GM18520 (cell line): Measurements from ENCODE around the gene SPEM1.

ENCODE experiments used
- ATAC-seq: cut with Tn5 transposase; IDR thresholded peaks from one replicate; pipeline ENCODE4 v1.9.1; 2021; ENCODE audit not compliant: unreplicated experiment

The SPEM1 gene

GRCh38 chr17:7419819-7420610 lies at the start of gene SPEM1:
Gene SPEM1 (plus strand): TSS chr17:7420324. CDS start chr17:7420385, 61 bp downstream.
- ATAC-seq, result no peak

GRCh38 chr17:7370853-7371252 lies 49.3 kb upstream of the SPEM1 start:
- no peak for ATAC-seq

GRCh38 chr17:7374353-7374752 lies 45.8 kb upstream of the SPEM1 start:
- ATAC-seq, result no peak

- no peak for ATAC-seq
Measured at GRCh38 chr17:7379134-7379533, 41.0 kb upstream of the SPEM1 start.

GRCh38 chr17:7380321-7380720 lies 39.8 kb upstream of the SPEM1 start:
- ATAC-seq, result no peak

- ATAC-seq, result no peak
Measured at GRCh38 chr17:7380855-7381683, 39.1 kb upstream of the SPEM1 start, which contains the start of gene TNK1. Gene TNK1 (plus strand): TSS chr17:7381089. CDS start chr17:7382927, 1,838 bp downstream.

GRCh38 chr17:7382901-7383300 lies 37.2 kb upstream of the SPEM1 start:
- no peak for ATAC-seq

- ATAC-seq, result no peak
Measured at GRCh38 chr17:7383371-7383741, 36.8 kb upstream of the SPEM1 start.

GRCh38 chr17:7383742-7384488 lies 36.2 kb upstream of the SPEM1 start:
- ATAC-seq, result peak; percentile 55

GRCh38 chr17:7384489-7385081 lies 35.5 kb upstream of the SPEM1 start:
- no peak for ATAC-seq

- ATAC-seq, result no peak
Measured at GRCh38 chr17:7388856-7389255, 31.3 kb upstream of the SPEM1 start.

GRCh38 chr17:7389924-7390910 lies 29.9 kb upstream of the SPEM1 start:
- no peak for ATAC-seq

GRCh38 chr17:7391307-7391706 lies 28.8 kb upstream of the SPEM1 start:
- no peak for ATAC-seq

- no peak for ATAC-seq
Measured at GRCh38 chr17:7392696-7393612, 27.2 kb upstream of the SPEM1 start.

- peak; percentile 13 for ATAC-seq
Measured at GRCh38 chr17:7393613-7394451, 26.3 kb upstream of the SPEM1 start.

- ATAC-seq, result peak; percentile 79
Measured at GRCh38 chr17:7394452-7395191, 25.5 kb upstream of the SPEM1 start, which contains the start of gene PLSCR3. Gene PLSCR3 (minus strand): TSS chr17:7394525. CDS start chr17:7394110, 415 bp downstream.

- ATAC-seq, result no peak
Measured at GRCh38 chr17:7396147-7396546, 24.0 kb upstream of the SPEM1 start.
